8988T (cell line): ENCODE data around the gene IREB2.
"Not testable (repeated sequence)": the region's sequence is repeated elsewhere in the genome, so short reads cannot be mapped to it uniquely, and the experiment has no call there.

Experiments used
- DNase-seq: peaks from one replicate; pipeline ENCODE4 v3.0.0; 2011

IREB2 gene

DNA sequence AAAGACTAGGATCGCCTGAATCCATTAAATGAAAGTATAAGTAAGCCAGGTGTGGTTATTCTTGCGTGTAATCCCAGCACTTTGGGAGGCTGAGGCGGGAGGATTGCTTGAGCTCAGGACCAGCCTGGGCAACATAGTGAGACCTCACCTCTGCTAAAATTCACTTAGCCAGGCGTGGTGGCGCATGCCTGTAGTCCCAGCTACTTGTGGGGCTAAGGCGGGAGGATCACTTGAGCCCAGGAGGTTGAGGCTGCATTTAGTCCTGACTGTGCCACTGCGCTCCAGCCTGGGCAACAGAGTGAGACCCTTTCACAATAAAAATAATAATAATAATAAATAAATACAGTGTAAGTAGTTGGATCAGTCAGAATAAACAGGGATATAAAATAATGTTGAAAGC lies 43.9 kb downstream of the IREB2 start:
- no peak for DNase-seq

DNA sequence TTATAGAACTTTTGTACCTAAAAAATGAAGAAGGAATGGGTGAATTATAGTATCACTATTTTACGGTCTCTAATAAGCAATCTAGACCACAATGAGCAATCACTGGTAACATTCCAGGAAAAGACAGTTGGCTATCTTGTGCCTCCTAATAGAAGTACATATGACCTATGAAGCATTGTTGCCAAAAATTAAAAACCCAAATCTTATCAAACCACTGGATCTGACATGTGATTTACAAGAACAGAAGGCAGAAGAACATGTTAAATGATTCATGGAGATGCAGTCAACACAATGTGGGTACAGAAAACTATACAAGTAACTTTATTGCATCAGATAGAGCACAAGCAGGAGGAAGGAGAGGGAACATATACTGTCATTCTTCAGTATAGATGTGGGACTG lies 54.9 kb downstream of the IREB2 start:
- DNase-seq, result no peak

DNA sequence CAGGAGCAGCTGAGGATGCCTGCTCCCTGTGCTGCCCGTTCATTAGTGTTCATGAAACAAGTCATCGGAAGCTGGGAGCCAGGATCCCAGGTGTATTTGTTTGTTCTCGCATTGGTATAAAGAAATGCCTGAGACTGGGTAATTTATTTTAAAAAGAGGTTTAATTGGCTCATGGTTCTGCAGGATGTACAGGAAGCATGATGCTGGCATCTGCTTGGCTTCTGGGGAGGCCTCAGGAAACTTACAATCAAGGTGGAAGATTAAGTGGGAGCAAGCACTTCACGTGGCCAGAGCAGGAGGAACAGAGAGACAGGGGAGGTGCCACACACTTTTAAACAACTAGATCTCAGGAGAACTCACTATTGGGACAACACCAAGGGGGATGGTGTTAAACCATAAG lies 63.8 kb downstream of the IREB2 start:
- no peak for DNase-seq

DNA sequence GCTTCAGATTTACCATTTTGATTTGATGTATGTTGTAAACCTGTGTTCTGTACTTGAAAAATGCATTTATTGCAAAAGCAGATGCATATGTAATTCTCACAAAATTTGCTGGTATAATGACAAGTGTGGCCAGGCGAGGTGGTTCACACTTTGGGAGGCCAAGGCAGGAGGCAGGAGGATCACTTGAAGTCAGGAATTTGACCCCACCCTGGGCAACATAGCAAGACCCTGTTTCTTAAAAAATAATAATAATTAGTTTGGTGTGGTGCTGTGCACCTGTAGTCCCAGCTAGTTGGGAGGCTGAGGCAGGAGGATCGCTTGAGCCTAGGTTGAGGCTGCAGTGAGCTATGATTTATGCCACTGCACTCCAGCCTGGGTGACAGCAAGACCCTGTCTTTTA lies 64.6 kb downstream of the IREB2 start:
- DNase-seq, result no peak

GRCh38 chr15:78506971-78507830 lies 69.2 kb downstream of the IREB2 start, which contains the start of gene HYKK:
TSS of gene HYKK (plus strand) at chr15:78507577. CDS start at chr15:78513089, 5,512 bp downstream.
- peak; percentile 71 for DNase-seq

GRCh38 chr15:78507831-78508160 lies 69.8 kb downstream of the IREB2 start:
- DNase-seq, result no peak

- no peak for DNase-seq
Observed at GRCh38 chr15:78508272-78508671, 70.3 kb downstream of the IREB2 start.

GRCh38 chr15:78509726-78510312 lies 71.8 kb downstream of the IREB2 start:
- no peak for DNase-seq

DNA sequence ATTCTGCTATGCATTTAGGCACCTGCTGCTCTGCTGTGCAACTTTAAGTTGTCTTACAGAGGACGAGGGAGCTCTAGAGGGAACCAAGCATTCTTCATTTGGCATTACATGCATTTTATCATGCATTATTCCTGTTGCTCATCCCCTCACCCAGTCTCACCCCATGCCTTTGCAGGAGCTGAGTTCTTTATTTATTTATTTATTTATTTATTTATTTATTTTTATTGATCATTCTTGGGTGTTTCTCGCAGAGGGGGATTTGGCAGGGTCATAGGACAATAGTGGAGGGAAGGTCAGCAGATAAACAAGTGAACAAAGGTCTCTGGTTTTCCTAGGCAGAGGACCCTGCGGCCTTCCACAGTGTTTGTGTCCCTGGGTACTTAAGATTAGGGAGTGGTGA lies 82.0 kb downstream of the IREB2 start:
- DNase-seq, result not testable (repeated sequence)

GRCh38 chr15:78524230-78524629 lies 86.2 kb downstream of the IREB2 start:
- no peak for DNase-seq

- DNase-seq, result no peak
Observed at GRCh38 chr15:78527325-78527724, 89.3 kb downstream of the IREB2 start.

DNA sequence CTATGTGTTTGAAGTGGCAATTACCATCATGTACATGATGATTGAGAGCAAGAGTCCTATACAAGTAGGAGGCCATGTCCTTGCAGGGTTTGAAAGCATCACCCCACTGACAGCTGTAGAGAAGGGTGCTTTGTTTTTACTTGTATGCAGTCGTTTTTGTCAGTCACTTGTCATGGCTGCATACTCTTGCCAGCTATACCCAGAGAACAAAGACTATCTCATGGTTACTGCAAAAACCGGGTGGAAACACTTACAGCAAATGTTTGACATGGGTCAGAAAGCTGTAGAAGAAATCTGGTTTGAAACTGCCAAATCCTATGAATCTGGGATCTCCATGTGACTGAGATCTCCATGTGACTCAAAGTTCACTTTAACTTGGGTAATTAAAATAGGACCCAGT lies 95.3 kb downstream of the IREB2 start:
- DNase-seq, result no peak

DNA sequence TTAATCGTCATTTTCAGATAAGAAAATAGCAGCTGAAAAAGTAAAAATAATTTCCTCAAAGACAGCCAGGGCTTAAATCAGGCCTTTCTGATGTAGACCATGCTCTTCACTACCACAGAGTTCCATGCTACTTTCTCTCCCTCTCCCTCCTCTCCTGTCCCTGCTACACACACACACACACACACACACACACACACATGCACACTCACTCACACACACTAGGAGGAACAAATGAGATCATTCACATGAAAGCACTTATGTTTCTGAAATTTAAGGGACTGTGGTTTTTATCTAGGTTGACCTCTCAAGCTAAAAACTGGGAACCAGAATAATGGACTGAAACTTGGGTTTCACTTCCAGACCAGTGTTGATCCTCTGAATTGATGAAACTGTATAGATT lies 98.1 kb downstream of the IREB2 start:
- DNase-seq, result no peak

DNA sequence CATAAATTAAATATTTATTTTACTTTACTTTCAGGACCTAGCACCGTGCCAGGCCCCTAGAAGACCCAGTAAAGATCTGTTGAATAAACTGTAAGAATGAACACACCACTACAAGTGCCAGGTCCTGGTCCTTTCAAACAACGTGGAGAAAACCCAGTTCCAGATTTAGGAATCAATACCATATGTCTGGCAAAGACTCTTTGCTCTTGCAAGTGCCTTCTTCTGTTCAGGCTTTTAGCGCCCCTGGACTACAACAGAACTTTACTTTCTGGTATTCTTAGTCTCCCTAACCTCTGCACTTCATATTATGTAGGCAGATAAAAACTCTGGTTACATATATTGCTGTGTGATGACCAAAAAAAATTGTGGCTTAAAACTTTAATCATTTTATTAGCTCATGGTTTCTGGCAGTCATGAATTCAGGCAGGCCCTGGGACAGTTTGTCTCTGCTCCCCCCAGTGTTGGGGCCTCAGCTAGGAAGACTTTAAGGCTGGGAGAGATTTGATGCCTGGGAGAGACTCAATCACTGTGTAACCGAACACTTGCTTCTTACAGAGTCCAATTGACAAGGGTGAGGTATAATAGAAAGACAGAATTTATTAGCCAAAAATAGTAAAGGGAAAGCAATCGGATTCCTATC lies 99.4 kb downstream of the IREB2 start:
- DNase-seq, result no peak

GRCh38 chr15:78538358-78538757 lies 100.3 kb downstream of the IREB2 start:
- DNase-seq, result no peak

DNA sequence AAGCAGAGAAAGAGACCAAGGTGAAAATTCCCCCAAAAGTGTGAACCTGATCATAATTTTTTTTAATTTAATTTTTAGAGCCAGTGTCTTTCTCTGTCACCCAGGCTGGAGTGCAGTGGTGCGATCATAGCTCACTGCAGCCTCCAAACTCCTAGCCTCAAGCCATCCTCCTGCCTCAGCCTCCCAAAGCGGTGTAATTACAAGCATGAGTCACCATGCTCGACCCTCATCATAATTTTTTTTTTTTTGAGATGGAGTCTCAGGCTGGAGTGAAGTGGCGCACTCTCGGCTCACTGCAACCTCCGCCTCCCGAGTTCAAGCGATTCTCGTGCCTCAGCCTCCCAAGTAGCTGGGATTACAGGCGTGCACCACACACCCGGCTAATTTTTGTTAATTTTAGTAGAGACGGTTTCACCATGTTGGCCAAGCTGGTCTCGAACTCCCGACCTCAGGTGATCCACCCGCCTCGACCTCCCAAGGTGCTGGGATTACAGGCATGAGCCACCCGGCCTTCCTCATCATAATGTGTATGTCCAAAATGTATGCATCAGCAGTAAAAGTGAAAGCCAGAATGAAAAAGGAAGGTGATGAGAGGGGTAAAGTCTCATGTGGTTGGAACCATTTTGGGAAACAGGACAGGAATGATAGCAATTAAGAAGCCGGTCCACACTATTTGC lies 101.6 kb downstream of the IREB2 start:
- DNase-seq, result not testable (repeated sequence)

GRCh38 chr15:78540141-78540870 lies 102.3 kb downstream of the IREB2 start, which contains the start of gene PSMA4:
TSS of gene PSMA4 (plus strand) at chr15:78540444. CDS start at chr15:78541928, 1,484 bp downstream.
- DNase-seq, result peak; percentile 58

DNA sequence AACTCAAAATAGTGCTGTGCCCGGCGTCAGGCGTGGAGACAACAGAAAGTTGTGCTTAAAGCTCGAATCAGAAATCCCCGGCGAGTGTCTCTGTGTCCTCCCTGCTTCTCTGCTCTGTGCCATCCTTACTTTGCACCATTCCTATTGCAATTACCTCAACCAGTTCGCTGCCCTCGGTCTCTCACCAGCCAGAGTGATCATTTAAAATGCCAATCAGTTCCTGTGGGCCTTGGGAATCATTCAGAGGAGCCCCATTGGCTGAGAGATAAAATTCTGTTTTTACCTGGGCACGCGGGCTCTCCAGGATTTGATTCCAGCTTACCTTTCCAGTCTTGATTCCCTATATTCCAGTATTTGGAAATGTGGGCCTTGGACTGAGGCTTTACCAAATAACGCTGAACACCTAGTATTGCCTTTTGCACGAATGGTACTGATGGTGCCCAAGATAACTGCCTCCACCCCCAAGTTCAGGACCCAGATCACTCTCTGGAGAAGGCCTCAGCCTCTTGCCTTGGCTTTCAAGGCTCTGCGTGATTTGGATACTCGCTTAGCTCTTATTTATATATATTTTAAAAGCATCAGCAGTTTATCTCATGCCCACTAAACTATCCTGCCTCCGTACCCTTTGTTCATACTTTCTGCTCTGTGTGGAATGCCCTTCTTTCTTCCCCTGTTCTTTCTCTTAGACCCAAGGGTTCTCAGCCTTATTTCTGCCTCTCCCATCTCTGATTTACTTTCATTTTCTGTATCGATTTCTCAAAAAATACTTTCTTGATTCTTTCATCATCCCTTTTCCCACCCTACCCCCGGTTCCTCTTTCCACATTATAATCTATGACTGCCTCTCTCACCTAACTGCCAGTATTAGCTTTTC lies 103.1 kb downstream of the IREB2 start:
- no peak for DNase-seq

- no peak for DNase-seq
Observed at GRCh38 chr15:78541744-78542034, 103.7 kb downstream of the IREB2 start.

GRCh38 chr15:78542647-78543046 lies 104.6 kb downstream of the IREB2 start:
- no peak for DNase-seq

DNA sequence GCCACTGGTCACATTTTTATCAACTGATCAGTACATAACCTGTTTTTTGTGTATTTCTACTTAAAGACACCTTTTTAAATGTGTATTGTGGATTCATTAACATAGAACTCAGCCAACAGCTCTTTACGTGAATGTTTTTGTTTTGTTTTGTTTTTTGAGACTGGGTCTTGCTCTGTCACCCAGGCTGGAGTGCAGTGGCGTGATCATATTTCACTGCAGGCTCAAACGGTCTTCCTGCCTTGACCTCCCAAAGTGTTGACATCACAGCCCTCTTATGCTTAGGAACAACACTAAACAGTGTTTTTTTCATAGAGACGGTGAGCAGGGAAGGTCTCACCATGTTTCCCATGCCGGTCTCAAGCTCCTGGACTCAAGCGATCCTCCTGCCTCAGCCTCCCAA lies 112.2 kb downstream of the IREB2 start:
- no peak for DNase-seq

GRCh38 chr15:78550815-78551214 lies 112.8 kb downstream of the IREB2 start:
- no peak for DNase-seq
